HG03139 (cell line): ENCODE data around the gene ACE2.
"Not testable (repeated sequence)": the region's sequence is repeated elsewhere in the genome, so short reads cannot be mapped to it uniquely, and the experiment has no call there.

Experiments
- ATAC-seq: cut with Tn5 transposase; IDR thresholded peaks from one replicate; pipeline ENCODE4 v1.9.1; 2021; ENCODE audit not compliant: unreplicated experiment

Gene ACE2

DNA sequence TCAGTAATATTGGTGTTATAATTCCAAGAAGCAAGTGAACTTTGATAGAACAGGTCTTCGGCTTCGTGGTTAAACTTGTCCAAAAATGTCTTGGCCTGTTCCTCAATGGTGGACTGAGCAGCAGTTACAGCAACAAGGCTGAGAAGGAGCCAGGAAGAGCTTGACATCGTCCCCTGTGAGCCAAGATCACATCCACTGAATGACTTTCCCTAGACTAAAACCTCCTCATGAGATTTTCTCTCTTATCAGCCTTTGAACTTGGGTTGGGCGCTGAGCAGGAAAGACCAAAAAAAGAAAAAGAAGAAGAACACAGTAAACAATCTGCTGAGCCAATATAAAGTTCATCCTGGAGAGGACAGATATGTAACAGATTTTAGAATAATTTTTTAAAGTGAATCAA is at the start of gene ACE2:
TSS of gene ACE2 (minus strand) at position 216 of the 400 bp plus-strand sequence. CDS start at position 167, 49 bp downstream.
- ATAC-seq = no peak

DNA sequence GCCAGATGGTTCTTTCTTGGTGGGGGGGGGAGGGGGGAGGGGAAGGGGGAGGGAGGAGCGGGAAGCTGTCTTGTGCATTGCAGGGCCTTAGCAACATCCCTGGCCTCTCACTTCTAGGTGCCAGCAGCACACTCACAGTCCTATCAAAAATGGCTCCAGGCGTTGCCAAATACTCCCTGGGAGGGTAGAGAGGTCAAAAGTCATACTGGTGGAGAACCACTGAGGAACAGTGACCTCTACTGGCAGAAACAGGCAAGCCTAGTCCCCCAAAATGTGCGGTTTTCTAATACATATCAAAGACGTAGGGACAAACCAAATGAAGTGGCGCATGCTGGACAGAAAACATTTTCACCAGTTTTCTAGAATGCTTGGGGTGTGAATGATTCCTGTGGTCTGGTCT is 46.8 kb upstream of the ACE2 start:
- ATAC-seq = not testable (repeated sequence)

DNA sequence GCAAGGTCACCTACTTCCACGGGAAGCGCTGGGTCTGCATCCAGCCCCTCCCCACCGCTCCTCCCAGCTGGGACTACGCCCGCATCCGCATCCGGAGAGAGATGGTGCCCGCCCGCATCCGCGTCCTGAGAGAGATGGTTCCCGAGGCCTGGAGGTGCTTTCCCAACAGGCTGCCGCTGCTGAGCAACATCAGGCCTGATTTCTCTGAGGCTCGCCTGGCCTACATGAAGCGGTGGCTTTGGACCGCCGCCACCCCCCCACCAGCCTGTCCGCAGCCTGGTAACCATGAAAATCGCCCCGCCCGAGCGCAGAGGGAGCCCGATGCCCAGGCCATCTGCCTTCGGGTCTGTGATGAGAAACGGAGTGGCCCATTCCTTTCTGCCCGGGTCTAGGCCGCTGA is 45.8 kb upstream of the ACE2 start:
- ATAC-seq = no peak

DNA sequence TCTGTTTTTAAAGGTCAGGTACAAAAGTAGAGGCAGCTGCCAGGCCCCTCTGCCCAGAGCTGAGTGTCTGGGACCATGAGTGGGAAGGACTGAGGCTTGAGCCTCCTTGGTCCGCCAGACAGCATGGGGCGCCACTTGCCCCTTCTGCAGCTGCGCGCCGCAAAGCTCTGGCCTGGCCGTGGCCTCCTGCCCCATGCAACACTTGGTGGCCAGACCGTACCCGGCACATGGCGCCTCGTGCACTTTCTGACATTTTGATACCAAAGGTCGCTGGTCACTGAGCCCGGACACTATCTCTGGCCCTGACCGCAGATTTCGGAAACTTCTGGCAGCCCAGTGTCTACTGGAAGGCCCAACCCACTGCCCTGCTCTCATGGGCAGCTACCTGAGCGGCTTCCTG is 45.3 kb upstream of the ACE2 start:
- no peak for ATAC-seq

DNA sequence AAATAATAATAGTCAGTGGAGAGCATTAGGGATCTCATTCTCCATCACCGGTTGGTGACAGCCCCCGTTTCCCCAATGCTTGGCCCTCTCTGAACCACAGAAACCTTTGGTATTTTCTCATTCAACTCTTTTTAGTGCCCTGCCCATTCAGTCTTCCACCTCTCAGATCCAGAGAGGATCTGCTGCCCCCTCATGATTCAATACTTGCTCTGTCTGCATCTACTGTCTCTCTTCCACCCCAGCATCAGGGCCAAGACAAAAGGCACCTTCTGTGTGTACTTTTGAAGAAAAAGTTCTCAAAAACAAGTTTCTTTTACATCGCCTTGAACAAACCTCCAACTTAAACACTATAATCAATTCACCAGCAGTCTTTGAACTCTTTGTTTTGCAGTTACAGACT is 44.5 kb upstream of the ACE2 start:
- no peak for ATAC-seq

DNA sequence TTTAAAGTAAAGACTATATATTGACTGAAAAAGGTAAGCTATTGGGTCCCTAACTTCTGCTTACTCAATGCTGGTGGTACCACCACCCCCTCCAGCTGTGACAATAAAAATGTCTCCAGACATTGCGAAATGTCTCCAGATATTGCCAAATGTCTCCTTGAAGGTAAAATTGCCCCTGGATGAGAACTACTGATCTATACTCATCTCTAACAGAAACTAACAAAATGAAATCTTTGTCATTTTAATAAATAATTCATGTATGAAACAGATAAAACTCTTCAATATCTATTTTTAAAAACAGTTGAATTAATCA is 43.8 kb upstream of the ACE2 start:
- no peak for ATAC-seq

DNA sequence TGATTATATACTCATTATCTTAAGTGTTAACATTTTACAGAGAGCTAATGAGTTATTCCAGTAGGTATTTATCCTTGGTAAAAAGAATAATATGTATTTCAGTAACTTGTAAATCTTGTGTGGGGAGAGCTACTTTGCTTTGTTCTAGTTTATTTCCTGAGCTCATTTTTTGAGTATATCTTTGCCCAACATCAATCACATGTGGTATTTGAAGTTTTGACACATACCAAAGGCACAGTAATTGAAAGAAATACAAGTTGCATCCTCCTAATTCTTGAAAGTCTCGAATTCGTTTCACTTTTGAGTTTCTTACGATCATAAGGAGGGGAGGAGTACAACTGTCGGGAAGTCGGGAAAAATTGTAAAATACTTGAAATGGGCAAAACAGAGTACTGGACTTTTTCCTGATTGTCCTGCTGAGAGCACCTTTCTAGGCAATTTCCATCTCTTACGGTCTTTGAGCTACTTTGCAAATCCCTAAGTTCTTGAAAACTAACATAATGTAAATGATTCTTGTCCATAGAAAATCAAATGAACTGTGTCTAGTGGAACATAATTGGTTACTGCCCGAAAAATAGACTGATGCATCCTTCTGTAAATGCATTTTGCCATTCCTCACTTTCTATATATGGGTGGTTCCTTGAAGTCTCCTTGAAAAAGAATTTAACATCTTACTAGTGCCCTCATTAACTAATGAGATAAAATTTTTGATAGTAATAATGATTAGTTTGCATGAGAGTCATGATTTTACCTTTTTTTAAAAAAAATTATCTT is 43.2 kb upstream of the ACE2 start:
- no peak for ATAC-seq

DNA sequence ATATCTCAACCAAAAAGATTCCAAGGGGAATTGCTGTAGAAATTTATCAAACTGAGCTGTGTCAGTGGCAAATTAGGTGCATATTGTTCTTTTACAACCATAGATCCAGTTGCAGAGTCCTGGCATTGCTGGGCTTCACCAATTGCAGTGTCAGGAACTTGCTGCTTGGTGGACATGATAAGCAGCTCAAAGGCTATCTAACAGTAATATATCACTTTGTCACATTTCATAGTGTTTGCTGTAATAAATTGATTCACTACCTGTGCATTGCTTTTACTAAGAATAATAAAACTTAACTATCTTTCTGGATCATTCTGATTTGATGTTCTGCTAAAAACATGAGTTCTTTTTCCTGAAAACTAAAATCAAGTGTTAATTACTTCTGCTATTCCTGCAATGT is 30.9 kb upstream of the ACE2 start:
- no peak for ATAC-seq

DNA sequence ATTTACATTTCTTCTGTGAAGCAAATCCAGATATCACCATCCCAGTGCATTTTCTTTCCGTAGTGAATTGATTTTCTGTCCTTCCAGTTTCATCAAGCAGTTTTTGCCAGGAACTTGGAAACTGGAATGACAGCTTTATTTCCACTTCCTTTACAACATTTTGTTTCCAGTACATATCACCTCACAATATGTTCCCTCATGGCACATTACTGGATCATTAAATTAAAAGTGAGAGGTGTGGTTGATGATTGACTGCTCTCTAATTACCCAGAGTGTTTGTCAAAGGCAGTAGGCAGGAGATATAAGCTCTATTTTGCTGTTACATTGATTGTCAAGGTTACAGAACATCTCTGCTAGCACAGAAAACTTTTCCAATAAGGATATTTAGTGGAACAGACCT is 22.3 kb upstream of the ACE2 start:
- ATAC-seq = no peak

DNA sequence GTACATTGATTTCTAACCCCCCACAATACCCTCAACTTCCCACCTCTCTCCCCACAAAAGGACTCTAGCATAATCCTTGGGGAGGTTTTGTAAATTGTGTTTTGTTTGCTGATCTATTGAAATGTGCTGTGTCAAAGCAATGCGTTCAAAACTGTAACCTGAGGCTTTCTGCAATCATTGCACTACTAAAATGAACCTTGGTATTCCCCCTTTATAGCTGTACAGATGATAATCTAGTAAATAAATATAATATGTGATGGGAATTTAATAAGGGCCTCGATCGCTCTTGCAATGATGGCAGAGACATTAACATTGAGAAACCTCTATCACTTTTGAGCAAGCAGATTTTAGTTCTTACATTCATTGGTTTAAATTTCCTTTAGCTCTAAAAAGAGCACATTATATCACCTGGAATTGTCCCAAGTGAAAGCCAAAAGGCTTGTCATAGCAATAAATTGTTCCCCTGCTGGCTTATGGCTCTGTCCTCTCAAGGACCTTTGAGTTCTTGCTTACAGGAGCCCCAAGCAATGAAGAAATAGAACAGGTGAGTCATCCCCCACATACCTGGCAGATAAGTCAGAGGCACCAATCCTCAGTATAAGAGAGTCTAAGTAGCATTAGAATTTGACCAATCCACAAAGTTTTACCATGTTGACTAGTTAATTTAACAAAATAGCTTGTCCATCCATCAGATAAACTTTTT is 18.4 kb upstream of the ACE2 start:
- no peak for ATAC-seq

DNA sequence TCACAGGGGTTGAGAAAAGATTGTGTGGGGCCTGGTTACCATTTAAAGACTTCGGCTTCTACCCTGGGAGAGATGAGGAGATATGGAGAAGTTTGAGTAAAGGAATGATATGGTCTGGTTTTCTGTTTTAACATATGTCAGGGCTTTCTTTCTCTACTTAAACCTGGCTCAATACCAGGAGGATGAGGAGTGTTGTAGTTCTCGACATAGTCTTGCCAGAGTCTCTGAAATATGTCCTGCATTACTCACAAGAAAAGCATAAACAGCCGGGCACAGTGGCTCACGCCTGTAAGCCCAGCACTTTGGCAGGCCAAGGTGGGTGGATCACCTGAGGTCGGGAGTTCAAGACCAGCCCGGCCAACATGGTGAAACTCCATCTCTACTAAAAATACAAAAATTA is 16.4 kb upstream of the ACE2 start:
- no peak for ATAC-seq

DNA sequence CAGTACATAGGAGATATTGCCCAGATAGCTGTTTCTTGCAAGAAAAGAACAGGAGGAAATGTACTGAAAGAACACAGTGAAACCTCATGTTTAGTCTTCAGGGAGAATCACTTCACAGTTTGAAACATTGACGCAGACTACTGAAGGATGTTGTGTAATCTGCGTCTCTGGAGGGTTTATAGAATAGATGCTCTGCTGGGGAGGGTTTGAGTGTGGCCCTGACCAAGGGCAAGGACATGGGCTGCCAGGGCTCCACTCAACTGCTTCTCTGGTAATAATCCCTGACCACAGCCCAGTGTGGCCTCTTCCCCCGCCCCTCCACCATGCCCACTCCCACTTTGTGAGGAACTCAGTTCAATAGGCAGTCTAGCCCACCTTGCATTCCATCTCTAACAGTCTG is 15.8 kb upstream of the ACE2 start:
- ATAC-seq = no peak

DNA sequence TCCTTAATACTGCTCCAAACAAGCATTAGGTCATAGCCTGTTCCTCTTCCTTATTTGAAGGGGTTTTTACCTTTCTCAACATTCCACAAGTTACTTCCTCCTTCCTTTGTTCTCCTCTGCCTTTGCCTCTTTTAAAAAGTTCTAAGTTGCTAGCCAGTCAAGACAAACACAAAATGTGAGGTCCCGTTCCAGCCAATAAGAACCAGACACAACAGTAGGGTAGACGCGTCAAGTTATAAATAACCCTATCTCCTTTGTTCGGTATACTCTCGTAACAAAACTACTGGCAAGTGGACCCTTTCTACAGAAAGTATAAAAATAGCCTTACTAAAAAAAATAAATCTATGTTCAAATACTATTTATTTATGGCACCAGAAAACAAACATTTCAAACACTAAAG is 6.3 kb upstream of the ACE2 start:
- no peak for ATAC-seq

DNA sequence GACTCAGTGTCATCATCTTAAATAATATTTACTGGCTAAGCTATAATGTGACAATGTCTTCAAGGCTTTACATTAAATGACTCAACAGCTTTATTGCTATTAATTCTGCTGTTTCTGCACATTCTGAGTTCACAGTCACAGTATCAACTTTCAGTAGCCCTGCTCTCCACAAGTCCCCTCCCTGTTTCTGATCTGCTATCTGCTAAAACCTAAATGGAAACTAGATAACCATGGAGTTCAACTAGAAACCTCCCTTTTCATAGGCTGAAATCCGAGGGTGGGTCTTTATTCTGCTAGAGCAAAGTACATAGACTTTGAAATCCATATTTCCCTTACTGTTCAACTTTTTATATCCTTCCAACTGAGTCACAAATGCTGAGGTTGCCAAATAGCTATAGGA is 5.4 kb upstream of the ACE2 start:
- no peak for ATAC-seq

DNA sequence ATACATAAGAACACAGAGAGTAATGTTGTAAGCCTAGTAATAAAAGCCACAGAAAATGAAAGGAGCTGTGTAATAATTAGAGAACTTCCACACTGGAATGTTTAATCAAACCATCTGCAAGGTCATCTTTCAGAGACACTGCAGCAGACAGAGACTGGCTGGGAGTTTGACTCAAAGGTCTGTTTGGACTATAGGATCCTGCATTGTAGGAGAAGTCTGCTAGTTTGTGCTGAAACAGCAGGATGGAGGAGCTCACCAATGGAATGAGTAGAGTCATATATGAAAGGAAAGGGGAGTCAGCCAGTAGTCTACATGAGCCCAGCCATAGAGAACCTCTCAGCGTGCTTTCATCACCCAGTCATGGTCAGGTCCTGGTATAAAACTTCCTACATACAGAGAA is 4.5 kb upstream of the ACE2 start:
- no peak for ATAC-seq

DNA sequence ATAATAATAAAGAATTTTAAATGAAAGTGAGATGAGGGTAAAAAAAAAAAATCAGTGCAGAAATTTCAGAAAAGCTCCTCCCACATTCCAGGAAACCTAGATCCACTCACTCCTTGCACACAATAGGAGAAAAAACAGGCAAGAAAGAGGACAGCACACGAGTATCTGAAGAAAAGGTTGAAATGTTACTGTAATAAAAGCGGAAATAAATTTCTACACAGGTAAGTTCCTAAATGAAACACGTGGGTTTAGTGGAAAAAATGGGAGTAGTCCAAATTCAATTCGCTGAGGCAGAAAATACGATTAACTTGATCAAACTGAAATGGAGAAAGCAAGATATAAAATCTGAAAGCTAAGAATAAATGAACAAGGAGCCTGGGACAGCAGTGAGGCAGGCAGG is 2.0 kb upstream of the ACE2 start:
- ATAC-seq = no peak

DNA sequence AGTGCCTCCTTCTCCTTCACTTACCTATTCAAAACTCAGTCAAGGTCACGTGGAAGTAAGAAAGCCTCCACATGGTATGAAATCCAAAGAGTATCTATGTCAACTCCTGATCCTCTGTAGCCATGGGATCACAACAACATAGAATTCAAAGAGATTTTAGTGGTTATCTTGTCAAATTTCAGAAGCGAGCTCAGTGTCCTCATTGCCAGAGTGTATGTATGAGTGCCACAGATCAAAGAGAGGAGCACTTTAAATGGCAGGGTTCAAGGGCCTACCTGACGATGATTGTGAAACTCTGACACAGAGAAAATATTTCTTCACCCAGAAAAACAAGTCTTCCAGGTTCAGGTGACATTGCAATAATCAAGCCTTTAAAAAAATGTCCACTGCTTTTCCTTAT is 1.2 kb upstream of the ACE2 start:
- ATAC-seq = no peak

DNA sequence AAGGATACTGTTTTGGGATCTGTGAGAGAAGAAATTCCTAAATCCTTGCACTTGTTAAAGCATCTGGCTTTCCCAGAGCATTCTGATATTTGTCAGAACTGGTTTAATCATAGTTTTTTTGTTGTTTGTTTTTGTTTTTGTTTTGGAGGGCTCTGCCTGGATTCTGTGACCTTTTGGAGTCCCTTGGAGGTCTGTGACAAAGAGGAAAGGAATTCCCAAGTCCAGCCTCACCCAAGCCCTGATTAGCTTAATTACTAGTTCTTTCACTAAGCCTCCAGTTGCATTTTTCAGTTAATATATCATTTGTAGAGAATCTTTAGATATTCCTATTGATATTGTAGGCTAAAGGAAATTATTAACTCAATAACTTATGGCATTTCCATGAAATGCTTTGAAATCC is 711 bp downstream of the ACE2 start:
- ATAC-seq = no peak

DNA sequence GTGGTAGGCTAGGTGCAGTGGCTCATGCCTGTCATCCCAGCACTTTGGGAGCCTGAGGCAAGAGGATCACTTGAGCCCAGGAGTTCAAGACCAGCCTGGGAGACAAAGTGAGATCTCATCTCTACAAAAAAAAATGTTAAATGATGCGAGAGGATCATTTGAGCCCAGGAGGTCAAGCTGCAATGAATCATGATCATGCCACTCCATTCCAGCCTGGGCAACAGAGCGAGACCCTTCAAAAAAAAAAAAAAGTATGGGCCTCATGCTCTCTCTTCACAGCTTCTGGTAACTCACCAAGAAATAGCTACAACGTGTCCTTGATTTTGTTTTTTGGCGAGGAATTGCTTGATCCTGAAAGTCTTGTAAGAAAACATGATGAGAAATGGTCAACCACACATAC is 1.3 kb downstream of the ACE2 start:
- no peak for ATAC-seq

DNA sequence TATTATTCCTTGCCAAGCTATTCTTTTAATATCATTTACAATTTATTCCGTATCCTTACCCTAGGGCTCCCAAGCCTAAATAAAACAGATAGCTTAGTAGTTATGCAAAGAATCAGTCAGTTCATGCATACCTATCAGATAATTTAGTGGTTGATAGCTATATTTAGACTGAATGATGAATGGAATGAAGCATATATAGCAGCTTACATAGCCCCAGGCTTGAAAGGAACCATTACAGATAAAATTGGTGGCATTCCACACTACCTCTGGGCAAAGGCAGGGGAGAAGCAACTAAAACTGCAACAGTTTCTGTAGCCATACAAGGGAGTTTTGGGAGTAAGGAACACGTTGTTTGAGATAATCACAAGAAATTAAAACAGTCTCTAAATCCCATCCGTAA is 2.7 kb downstream of the ACE2 start:
- ATAC-seq = no peak

DNA sequence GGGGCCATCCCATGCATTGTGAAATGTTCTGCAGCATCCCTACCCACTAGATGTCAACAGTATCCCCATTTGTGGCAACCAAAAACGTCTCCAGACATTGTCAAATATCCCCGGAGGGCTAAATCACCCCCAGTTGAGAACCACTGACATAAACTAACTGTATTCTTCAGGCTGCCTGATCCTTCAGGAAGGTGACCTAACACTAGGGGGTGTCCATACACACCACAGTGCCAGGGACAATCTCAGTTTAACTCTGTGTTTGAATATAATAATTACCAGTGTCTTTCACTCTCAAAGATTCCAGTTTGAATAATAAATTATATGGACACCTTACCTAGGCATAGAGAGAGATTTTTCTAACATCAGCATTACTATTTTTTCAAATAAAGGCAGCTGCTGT is 6.4 kb downstream of the ACE2 start:
- ATAC-seq = no peak

DNA sequence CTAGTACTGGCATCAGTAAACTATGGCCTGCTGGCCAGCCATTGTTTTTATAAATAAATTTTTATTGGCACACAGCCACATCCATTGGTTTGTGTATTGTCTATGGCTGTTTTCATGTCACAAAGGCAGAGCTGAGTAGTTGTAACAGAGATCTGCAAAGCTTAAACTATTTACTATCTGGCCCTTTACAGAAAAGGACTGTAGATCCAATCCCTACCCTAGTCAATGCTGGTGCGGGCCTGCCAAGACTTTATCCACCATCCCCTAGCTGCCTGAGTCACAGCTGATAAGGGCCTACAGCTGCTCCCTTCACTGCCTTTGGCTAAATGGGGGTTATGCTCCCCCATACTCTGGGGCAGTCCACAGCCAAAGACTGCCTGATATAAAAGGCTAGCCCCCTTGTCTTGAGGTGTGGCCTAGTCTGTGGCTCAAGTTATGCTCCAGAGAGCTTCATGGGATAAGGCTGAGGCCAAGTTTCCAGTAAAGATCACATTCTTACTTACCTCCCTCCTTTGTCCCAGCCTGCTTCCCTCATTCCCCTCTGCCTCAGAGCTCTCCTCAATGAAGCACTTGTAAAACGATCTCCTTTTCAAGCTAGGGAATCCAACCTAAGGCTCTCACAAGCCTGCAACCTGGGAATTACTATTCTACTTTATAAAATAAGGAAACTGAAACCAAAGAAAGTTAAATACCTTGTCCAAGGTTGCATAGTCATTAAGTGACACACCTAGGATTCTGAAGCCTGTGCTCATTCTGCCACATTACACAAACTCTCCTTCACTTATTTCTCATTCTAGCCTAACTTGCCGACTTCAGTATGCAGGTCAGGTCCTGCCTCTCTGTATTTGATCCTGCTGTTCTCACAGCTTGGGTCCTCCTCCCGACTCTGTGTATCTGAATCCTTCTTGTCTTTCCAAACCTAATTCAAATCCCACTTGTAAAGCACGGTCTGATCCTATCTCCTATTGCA is 20.7 kb downstream of the ACE2 start:
- ATAC-seq = no peak
